ENCODE results near the gene RBM41. TPM values are rescaled to one million over a fixed set of nuclear protein-coding genes. Genes with fewer than 3 reads are reported as not detected.

Gene RBM41
- total and polyA plus RNA-seq, 9 of the 15 experiments (the other 6 are each of a cell fraction or from before 2014, with no cell fraction given): 11.6 to 51.8 (median 27.9) TPM

GRCh38 chrX:107135965-107136307 is 17.3 kb upstream of the RBM41 start (continued):
- no peak for TF ChIP-seq TCF7L2 (IDR thresholded peaks at IDR 0.05; ENCODE audit: low read depth, low read length)
- TF ChIP-seq HOMEZ (CRISPR knock-in tag; IDR thresholded peaks at IDR 0.05): no peak
- TF ChIP-seq MAFF (IDR thresholded peaks at IDR 0.05; ENCODE audit: low read length): 0 out of 2 replicates have a peak, but pooled peaks have one; percentile 6
- no peak for TF ChIP-seq GABPB2 (CRISPR knock-in tag; conservative IDR thresholded peaks at IDR 0.05)
- TF ChIP-seq ZNF699 (CRISPR knock-in tag; IDR thresholded peaks at IDR 0.05; ENCODE audit: insufficient replicate concordance): no peak
- no peak for TF ChIP-seq ZBTB26 (CRISPR knock-in tag; IDR thresholded peaks at IDR 0.05)
- TF ChIP-seq ZNF277 (CRISPR knock-in tag; IDR thresholded peaks at IDR 0.05; ENCODE audit: borderline replicate concordance): no peak
- no peak for TF ChIP-seq TAL1 (IDR thresholded peaks at IDR 0.05)
- TF ChIP-seq KDM5B (IDR thresholded peaks at IDR 0.05; ENCODE audit: insufficient replicate concordance, low read depth, low read length): no peak
- no peak for TF ChIP-seq ZNF586 (CRISPR knock-in tag; conservative IDR thresholded peaks at IDR 0.05)
- peak; percentile 93 for TF ChIP-seq C11orf30 (IDR thresholded peaks at IDR 0.05; ENCODE audit: low read depth)
- no peak for TF ChIP-seq TAF15 (IDR thresholded peaks at IDR 0.05; ENCODE audit: low read depth, low read length)
- no peak for TF ChIP-seq PML (IDR thresholded peaks at IDR 0.05; ENCODE audit: low read length)
- TF ChIP-seq POU5F1 (IDR thresholded peaks at IDR 0.05; ENCODE audit: borderline replicate concordance, low read depth, low read length, partially characterized antibody): no peak
- no peak for TF ChIP-seq RBBP5 (IDR thresholded peaks at IDR 0.05; ENCODE audit: borderline replicate concordance, insufficient read depth, low read length, poor library complexity, severe bottlenecking)
- TF ChIP-seq GTF2E2 (tag; IDR thresholded peaks at IDR 0.05): peak; percentile 55; the same call in 1 of the 2 replicates
- TF ChIP-seq RCOR1 (IDR thresholded peaks at IDR 0.05; ENCODE audit: borderline replicate concordance in 1 of 2, low read depth in 2 of 2, low read length in 2 of 2): no peak
- no peak for TF ChIP-seq ZBTB9 (CRISPR knock-in tag; IDR thresholded peaks at IDR 0.05)
- no peak for TF ChIP-seq ZNF24 (IDR thresholded peaks at IDR 0.05)
- TF ChIP-seq MCM5 (IDR thresholded peaks at IDR 0.05; ENCODE audit: low read depth): no peak
- no peak for TF ChIP-seq BHLHE40 (IDR thresholded peaks at IDR 0.05; ENCODE audit: low read length)
- no peak for TF ChIP-seq ZBTB7A (IDR thresholded peaks at IDR 0.05; ENCODE audit: borderline replicate concordance, control insufficient read depth, low read depth, low read length)
- TF ChIP-seq CXXC5 (CRISPR knock-in tag; IDR thresholded peaks at IDR 0.05): no peak
- TF ChIP-seq KAT7 (CRISPR knock-in tag; IDR thresholded peaks at IDR 0.05; ENCODE audit: borderline replicate concordance): no peak
- no peak for TF ChIP-seq EWSR1 (IDR thresholded peaks at IDR 0.05; ENCODE audit: borderline replicate concordance, low read depth, partially characterized antibody)
- TF ChIP-seq KDM1A (IDR thresholded peaks at IDR 0.05): 0 out of 4 replicates have a peak, but pooled peaks of 1 of the 2 experiments have one; percentile 14

Data from K562 (cell line).